ENCODE data around the gene LDLRAD3.

GRCh38 chr11:36264011-36264972 lies 320.4 kb downstream of the LDLRAD3 start:
- TF ChIP-seq CTCF (IDR thresholded peaks at IDR 0.05) (no peak), POLR2AphosphoS5 (IDR thresholded peaks at IDR 0.05; ENCODE audit: low read depth, low read length) (no peak), SIN3A (IDR thresholded peaks at IDR 0.05; ENCODE audit: borderline replicate concordance, insufficient read depth, low read depth, low read length) (no peak), REST (IDR thresholded peaks at IDR 0.05; ENCODE audit: insufficient read depth in 1 of 2, low read depth in 2 of 2, low read length in 1 of 2) (no peak)

Measured in Panc1 (cell line).